ENCODE measurements around the gene ELN. TPM values are rescaled to one million over a fixed set of nuclear protein-coding genes. Genes with fewer than 3 reads are reported as not detected.
A peak's percentile ranks its signal among the peaks of the same experiment; 100 is the strongest.

ELN gene
- total RNA-seq, 4 donors from 2014 or later, result 11.5 to 210 (median 27.9) TPM

- no peak overlapping the region for H3K27ac ChIP-seq
- H3K4me3 ChIP-seq, result no peak overlapping the region
- no peaks in the 10 kb centered on the region for H3K27me3 ChIP-seq
- no peaks in the 10 kb centered on the region for H3K36me3 ChIP-seq
- no peak for DNase-seq
- no peak for TF ChIP-seq CTCF (IDR thresholded peaks at IDR 0.05)
- H3K9me3 ChIP-seq, result no peaks in the 10 kb centered on the region
- peaks cover 0 to 33% (median 5%) of the 10 kb centered on the region in 4 donors for H3K4me1 ChIP-seq
These were observed 2.2 kb upstream of the ELN start for GRCh38 chr7:74025730-74026129.

- DNase-seq, result no peak
- H3K27me3 ChIP-seq, result no peaks in the 10 kb centered on the region
- no peaks in the 10 kb centered on the region for H3K36me3 ChIP-seq
- H3K4me3 ChIP-seq, result no peak overlapping the region
- peaks cover 0 to 33% (median 5%) of the 10 kb centered on the region in 4 donors for H3K4me1 ChIP-seq
- peak overlapping the region in 2 of 4 donors; percentile 68 to 77 for H3K27ac ChIP-seq
- TF ChIP-seq POLR2A (IDR thresholded peaks at IDR 0.05) (no peak), CTCF (IDR thresholded peaks at IDR 0.05) (no peak)
- H3K9me3 ChIP-seq, result no peaks in the 10 kb centered on the region
These were observed 1.5 kb upstream of the ELN start for GRCh38 chr7:74026406-74026902.

GRCh38 chr7:74026903-74027682 is 880 bp upstream of the ELN start:
- peak; percentile 69 to 85 (median 84) for DNase-seq
- Histone ChIP-seq H3K27me3 (no peaks in the 10 kb centered on the region), H3K9me3 (no peaks in the 10 kb centered on the region), H3K27ac (peak overlapping the region in 3 of 4 donors; percentile 63 to 77 (median 68)), H3K4me1 (peaks cover 0 to 33% (median 5%) of the 10 kb centered on the region in 4 donors), H3K4me3 (peak overlapping the region in 3 of 4 donors; percentile 30 to 50 (median 42)), H3K36me3 (no peaks in the 10 kb centered on the region)
- TF ChIP-seq POLR2A (IDR thresholded peaks at IDR 0.05), result no peak
- TF ChIP-seq CTCF (IDR thresholded peaks at IDR 0.05), result peak; percentile 73 to 90 (median 84)

- H3K36me3 ChIP-seq, result no peaks in the 10 kb centered on the region
- peaks cover 0 to 38% (median 5%) of the 10 kb centered on the region in 4 donors for H3K4me1 ChIP-seq
- H3K4me3 ChIP-seq, result peak overlapping the region; percentile 30 to 50 (median 36)
- H3K27me3 ChIP-seq, result no peaks in the 10 kb centered on the region
- TF ChIP-seq CTCF (IDR thresholded peaks at IDR 0.05) (no peak), POLR2A (IDR thresholded peaks at IDR 0.05) (no peak)
- peak overlapping the region in 3 of 4 donors; percentile 63 to 77 (median 68) for H3K27ac ChIP-seq
- H3K9me3 ChIP-seq, result no peaks in the 10 kb centered on the region
- no peak for DNase-seq
These were observed 407 bp downstream of the ELN start for GRCh38 chr7:74028321-74028838.

- peak overlapping the region; percentile 30 to 50 (median 36) for H3K4me3 ChIP-seq
- no peaks in the 10 kb centered on the region for H3K27me3 ChIP-seq
- no peaks in the 10 kb centered on the region for H3K9me3 ChIP-seq
- peak overlapping the region in 2 of 4 donors; percentile 63 to 77 for H3K27ac ChIP-seq
- DNase-seq, result no peak
- peaks cover 0 to 44% (median 5%) of the 10 kb centered on the region in 4 donors for H3K4me1 ChIP-seq
- no peaks in the 10 kb centered on the region for H3K36me3 ChIP-seq
- TF ChIP-seq POLR2A (IDR thresholded peaks at IDR 0.05) (no peak), CTCF (IDR thresholded peaks at IDR 0.05) (no peak)
These were observed 1.3 kb downstream of the ELN start for GRCh38 chr7:74029089-74029785.
